Urinary bladder (tissue), 4 donors: ENCODE measurements around the gene GBA2. TPM values are rescaled to one million over a fixed set of nuclear protein-coding genes. Genes with fewer than 3 reads are reported as not detected.

Experiments used
- DNase-seq: peaks from one replicate; pipeline ENCODE4 v3.0.0-alpha.2; 2015; ENCODE audit errors: extremely low spot score
- H3K27ac ChIP-seq: one replicate; pipeline ENCODE4 v1.5.1; 2013; ENCODE audit warnings: low read depth, mild to moderate bottlenecking, moderate library complexity
- H3K36me3 ChIP-seq: one replicate; pipeline ENCODE4 v1.6.1; 2013; ENCODE audit warnings: mild to moderate bottlenecking, moderate library complexity; ENCODE audit not compliant: insufficient read depth
- H3K4me1 ChIP-seq: one replicate; pipeline ENCODE4 v1.6.1; 2013; ENCODE audit warnings: mild to moderate bottlenecking, moderate library complexity; ENCODE audit not compliant: insufficient read depth
- H3K4me3 ChIP-seq: one replicate; pipeline ENCODE4 v1.5.1; 2013; ENCODE audit warnings: low read depth, low read length
- WGBS: extraction: QIAGEN DNeasy Blood & Tissue Kit; methylation state at CpG from one replicate; pipeline ENCODE4 v1.1.7; 2013; 5-methylcytosine and 5-hydroxymethylcytosine counted together
- polyA plus RNA-seq: library from polyadenylated mRNA; stranded (reverse); fragments of 200-250 nt; gene quantifications from one replicate; pipeline ENCODE4 v1.2.3, GENCODE V29; 2013
- total RNA-seq: library from RNA; depleted of rRNA; stranded (reverse); fragments of >200 nt; gene quantifications from one replicate; pipeline ENCODE4 v1.2.3, GENCODE V29; 2014
- donor health status: healthy with polysubstance abuse.
- donor health status: healthy.

Gene GBA2
- total and polyA plus RNA-seq, 2 donors, result 36.0 to 51.4 TPM

DNA sequence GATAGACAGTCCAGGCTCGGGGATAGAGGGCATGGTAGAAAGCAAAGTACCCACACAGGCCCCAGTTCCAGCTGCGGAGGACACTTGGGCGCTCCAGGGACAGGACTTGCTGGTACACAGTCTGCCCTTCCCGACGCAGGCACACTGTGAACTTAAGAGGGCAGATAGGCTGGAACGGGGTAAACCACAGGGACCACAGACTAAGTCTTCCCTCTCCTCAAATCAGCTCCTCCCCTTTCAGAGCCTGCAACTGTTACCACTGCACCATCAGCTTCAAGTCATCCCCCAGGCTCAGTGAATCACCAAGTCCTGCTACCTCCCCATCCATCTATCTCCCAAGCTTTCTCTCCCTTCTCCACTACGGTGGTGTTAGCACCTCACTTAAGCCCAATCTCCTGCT is 7.3 kb downstream of the GBA2 start:
- Histone ChIP-seq H3K36me3 (no peaks in the 10 kb centered on the region), H3K27ac (no peak overlapping the region), H3K4me3 (no peak overlapping the region), H3K4me1 (peaks cover under 1% of the 10 kb centered on the region)
- 88% methylated on average over 7 of the region's 7 CpGs for WGBS
- no peak for DNase-seq

DNA sequence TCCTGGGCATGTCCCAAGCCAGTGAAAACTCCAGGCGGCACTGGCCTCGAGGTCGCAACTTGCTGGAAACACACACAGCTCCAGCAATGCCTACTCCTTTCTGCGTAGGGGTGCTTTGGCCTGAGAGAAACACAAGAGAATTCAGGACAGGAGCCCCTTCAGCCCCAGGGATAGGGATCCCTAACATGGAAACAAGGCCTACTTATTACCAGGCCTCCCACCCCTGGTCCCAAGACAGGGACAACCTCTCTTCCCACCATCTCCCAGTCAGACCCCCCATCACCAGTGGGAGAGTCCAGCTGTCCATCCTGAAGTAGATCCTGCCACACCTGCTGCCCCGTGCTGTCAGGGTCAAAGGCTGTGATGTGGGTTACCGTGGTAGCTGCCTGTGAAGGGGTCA is 8.8 kb downstream of the GBA2 start:
- Histone ChIP-seq H3K4me3 (no peak overlapping the region), H3K36me3 (no peaks in the 10 kb centered on the region), H3K27ac (no peak overlapping the region), H3K4me1 (no peaks in the 10 kb centered on the region)
- 90% methylated on average over 6 of the region's 6 CpGs for WGBS
- DNase-seq, result no peak

DNA sequence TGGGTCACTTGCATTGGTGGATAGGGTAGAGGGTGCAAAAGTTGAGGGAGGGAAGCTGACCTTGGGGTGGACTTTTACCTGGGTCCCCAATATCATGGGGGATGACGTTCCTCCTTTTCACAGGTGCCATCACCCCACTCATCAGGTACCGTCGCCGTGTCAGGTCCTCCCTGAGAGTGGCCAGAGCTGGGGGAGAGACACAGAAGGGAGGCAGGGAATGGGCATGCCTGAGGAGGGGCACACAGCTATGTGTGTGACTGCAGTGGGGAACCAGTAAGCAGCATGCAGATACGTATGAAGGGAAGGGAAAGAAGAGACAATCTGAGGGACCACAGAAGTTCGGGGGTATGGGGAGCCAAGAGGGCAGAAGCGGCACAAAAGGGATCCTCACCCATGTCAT is 10.1 kb downstream of the GBA2 start:
- DNase-seq, result no peak
- H3K4me3 ChIP-seq, result no peak overlapping the region
- 90% methylated on average over 7 of the region's 7 CpGs for WGBS
- no peaks in the 10 kb centered on the region for H3K36me3 ChIP-seq
- H3K27ac ChIP-seq, result no peak overlapping the region
- no peaks in the 10 kb centered on the region for H3K4me1 ChIP-seq

DNA sequence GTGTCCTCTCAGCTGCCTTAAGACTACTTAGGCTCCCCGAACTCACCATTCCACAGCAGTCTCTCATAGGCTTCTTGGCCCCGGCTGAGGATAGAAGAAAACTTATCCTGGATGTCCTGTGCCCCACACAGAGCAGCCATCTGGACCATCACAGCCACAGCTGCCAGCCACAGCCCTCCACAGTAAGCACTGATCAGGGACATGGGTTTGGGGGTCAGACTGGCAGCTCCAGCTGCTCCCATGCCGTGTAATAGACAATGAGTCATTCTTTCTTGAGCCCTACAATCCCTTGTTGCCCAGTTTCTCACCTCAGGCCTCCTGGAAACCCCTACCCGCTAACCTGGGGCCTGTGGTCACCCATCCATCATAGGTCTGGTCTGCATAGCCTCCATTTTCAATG is 10.8 kb downstream of the GBA2 start:
- Histone ChIP-seq H3K4me3 (no peak overlapping the region), H3K36me3 (no peaks in the 10 kb centered on the region), H3K27ac (no peak overlapping the region), H3K4me1 (no peaks in the 10 kb centered on the region)
- WGBS, result 71% methylated on average over 4 of the region's 4 CpGs
- no peak for DNase-seq

DNA sequence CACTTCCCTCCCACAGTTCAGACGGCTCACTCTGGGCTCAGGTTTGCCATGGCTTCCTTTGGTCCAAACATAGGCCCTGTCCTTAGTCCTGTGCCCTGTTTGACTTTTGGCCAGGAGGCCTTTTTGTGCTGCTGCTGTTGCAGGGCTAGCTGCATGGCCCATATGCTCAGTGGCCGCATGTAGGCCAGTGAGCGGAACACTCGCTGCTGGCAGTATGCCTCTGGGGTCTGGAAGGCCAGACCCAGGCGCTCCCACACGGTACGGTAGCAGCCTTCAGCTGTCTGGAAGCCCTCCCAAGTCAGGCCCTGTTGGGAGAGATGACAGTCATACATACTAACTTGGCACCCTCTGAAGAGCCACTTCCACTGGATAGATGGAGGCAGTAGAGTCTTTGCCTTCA is 11.9 kb downstream of the GBA2 start:
- WGBS, result 72% methylated on average over 7 of the region's 7 CpGs
- DNase-seq, result no peak
- no peak overlapping the region for H3K4me3 ChIP-seq
- H3K4me1 ChIP-seq, result no peaks in the 10 kb centered on the region
- no peaks in the 10 kb centered on the region for H3K36me3 ChIP-seq
- H3K27ac ChIP-seq, result no peak overlapping the region

DNA sequence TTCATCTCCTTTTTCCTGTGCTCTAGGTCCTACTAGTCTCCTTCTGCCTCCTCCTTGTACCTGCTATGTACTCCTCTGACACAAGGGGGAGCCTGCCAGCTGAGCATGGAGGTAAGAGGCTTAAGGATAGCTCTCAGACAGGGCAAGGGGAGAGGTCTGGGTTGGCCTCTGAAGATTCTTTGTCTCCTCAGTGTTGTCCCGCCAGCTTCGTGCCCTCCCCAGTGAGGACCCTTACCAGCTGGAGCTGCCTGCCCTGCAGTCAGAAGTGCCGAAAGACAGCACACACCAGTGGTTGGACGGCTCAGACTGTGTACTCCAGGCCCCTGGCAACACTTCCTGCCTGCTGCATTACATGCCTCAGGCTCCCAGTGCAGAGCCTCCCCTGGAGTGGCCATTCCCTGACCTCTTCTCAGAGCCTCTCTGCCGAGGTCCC is 12.8 kb downstream of the GBA2 start:
- no peak for DNase-seq
- no peaks in the 10 kb centered on the region for H3K4me1 ChIP-seq
- H3K4me3 ChIP-seq, result no peak overlapping the region
- no peaks in the 10 kb centered on the region for H3K36me3 ChIP-seq
- WGBS, result 41% methylated on average over 5 of the region's 5 CpGs
- no peak overlapping the region for H3K27ac ChIP-seq

DNA sequence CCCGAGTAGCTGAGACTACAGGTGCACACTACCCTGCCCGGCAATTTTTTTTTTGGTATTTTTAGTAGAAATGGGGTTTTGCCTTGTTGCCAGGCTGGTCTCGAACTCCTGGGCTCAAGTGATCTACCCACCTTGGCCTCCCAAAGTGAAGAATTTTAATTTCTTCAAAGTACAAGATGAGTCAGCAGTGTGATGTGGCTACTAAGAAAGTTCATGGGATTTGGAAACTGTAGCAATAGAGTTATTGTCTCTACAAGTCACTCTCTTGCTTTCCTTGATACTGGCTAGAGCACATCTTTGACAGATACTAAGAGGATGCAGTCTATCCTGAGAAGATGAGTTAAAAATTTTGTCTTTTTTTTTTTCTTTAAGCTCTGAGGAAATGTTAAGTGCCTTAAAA is 14.9 kb downstream of the GBA2 start:
- no peak for DNase-seq
- Histone ChIP-seq H3K4me3 (no peak overlapping the region), H3K27ac (no peak overlapping the region), H3K4me1 (peaks cover 4% of the 10 kb centered on the region), H3K36me3 (no peaks in the 10 kb centered on the region)
- WGBS, result 92% methylated on average over 3 of the region's 3 CpGs

DNA sequence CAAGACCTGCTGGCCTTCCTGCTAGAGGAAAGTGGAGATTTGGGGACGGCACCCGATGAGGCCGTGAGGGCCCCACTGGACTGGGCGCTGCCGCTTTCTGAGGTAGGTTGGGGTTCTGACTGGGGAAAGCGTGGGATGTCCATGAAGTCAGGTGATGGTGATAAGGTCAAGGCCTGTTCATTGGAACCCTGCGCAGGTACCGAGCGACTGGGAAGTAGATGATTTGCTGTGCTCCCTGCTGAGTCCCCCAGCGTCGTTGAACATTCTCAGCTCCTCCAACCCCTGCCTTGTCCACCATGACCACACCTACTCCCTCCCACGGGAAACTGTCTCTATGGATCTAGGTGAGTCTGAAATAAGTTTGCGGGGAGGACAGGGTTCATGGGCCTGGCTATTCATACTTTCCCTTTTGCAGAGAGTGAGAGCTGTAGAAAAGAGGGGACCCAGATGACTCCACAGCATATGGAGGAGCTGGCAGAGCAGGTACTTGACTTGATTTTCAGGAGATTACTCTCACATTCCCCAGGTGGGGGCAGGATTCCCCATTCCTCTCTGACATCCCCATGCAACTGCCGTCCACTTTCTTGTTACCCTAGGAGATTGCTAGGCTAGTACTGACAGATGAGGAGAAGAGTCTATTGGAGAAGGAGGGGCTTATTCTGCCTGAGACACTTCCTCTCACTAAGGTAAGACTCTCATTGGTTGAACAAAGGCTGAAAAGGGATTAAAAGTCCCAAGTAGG is 16.1 kb downstream of the GBA2 start:
- WGBS, result under 1% methylated on average over 14 of the region's 14 CpGs
- Histone ChIP-seq H3K4me3 (peak overlapping the region; percentile 73), H3K4me1 (peaks cover 4% of the 10 kb centered on the region), H3K36me3 (no peaks in the 10 kb centered on the region), H3K27ac (peak overlapping the region; percentile 94)
- no peak for DNase-seq

DNA sequence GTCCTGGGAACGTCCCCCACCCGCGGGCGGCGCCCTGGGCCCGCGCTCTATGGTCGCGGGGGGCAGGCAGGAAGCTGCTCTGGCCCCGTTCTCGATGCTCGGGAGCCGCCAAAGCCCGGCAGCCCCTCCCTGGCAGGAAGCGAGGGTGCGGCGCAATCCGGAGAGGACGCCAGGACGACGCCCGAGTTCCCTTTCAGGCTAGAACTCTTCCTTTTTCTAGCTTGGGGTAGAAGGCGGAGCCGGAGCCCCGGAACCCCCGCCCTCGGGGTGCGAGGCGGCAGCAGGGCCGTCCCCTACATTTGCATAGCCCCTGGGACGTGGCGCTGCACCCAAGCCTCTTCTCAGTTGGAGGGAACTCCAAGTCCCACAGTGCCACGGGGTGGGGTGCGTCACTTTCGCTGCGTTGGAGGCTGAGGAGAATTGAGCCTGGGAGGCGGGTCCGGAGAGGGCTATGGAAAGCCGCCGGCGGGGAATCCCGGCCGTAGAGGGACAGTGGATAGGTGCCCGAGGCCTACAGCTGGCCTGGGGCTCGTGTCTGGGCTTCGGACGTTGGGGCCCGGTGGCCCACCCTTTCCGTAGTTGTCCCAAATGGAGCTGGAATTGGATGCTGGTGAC is 16.7 kb downstream of the GBA2 start, which contains the start of the genes CREB3 and TLN1:
CREB3 (plus strand) TSS at position 482 of the 615 bp plus-strand sequence; CDS start at position 589, 107 bp downstream.
TLN1 (minus strand) TSS at position 11 of the 615 bp plus-strand sequence. CDS start 6,501 bp downstream, outside the sequence.
- Histone ChIP-seq H3K4me3 (peak within 1 kb of the TSS; percentile 73), H3K36me3 (no peaks in the 10 kb centered on the region), H3K27ac (peak within 1 kb of the TSS; percentile 97), H3K4me1 (peaks cover 4% of the 10 kb centered on the region)
- under 1% methylated on average over 49 of the region's 49 CpGs for WGBS
- peak; percentile 97 for DNase-seq

DNA sequence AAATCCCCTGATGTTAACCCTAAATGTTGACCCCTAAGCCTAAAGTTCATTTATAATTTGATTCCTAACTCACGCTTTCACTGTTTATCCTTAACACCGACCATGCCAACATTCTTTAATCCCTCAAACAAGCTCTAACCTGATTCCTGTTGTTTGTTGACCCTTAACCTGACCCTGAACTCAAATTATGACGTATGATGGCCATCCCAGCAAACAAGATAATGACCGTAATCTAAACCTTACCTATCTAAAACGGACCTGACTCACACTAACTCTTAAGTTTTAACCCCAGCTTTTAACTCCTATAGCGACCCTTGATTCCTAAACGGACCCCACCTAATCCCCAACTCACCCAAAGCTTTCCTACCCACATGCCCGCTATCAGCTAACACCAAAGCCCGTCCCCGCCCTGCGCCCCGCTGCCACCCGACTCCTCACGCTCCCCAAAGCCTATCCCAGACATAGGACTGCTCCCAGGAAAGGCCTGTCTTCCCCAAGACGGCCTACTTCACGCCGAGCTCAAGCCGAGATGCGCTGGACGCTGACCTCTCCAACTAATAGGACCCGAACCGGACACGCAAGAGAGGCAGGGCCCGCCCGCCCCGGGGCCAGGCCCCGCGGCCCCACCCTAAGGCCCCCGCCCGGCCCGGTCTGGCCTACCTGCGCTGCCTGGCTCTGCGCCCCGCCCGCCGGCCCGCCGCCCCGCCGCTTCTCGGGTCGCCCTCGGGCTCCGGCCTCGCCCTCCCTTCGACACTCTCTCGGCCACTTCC is 17.4 kb downstream of the GBA2 start:
- peak overlapping the region; percentile 97 for H3K27ac ChIP-seq
- H3K4me3 ChIP-seq, result peak overlapping the region; percentile 73
- DNase-seq, result no peak
- WGBS, result under 1% methylated on average over 47 of the region's 47 CpGs
- H3K36me3 ChIP-seq, result no peaks in the 10 kb centered on the region
- peaks cover 4% of the 10 kb centered on the region for H3K4me1 ChIP-seq

DNA sequence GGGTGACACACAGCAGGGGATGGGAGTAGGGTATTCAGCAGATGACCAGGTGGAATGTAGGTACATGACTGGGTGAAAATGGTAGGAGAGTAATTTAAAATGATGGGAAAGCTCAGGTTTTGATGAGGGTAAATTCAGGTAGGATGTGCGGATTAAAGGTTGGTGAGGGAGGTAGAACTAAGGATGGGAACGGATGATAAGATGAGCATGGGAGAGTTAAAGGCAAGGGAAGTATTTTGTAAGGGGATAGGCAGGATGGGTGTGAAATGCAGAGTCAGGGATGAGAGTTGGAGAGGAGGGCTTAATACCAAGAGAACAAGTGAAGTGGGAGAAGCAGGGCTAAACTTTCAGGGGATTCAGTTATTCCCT is 18.6 kb downstream of the GBA2 start:
- no peak for DNase-seq
- H3K4me1 ChIP-seq, result peaks cover 4% of the 10 kb centered on the region
- peak overlapping the region; percentile 73 for H3K4me3 ChIP-seq
- peak overlapping the region; percentile 16 for H3K27ac ChIP-seq
- 58% methylated on average over 2 of the region's 2 CpGs for WGBS
- no peaks in the 10 kb centered on the region for H3K36me3 ChIP-seq

DNA sequence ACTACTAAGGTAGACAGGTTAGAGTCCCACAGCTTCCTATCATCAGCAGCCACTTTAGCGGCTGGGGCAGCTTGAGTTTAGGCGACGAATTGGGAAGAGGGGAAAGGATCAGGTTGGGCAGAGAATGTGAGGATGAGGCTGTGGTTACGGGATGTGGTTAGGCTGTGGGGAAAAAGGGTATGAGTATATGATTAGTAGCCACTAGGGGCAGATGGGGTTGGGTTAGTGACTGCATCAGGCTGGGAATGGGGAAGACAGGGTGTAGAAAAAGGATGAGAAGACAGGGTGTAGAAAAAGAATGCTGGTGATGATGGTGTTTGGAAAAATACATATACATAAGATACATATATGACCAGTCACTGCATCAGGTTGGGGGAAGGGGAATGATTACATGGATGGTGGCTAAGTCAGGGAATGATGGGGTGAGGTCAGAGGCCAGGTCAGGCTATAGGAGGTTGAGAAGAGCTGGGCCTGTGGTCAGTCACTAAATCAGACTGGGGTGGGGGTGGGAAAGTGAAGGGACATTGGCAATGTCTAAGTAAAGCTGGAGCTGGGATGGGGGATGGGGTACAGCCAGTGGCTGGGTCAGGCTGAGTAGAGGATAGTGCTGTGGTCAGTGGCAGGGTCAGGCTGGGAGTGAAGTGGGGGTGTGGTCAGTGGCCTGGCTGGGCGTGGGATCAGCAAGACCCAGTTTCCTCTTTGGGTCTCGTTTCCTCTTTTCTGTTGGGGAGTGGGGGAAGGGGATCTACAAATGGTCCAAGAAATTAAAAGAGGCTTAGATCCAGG is 19.1 kb downstream of the GBA2 start:
- Histone ChIP-seq H3K36me3 (no peaks in the 10 kb centered on the region), H3K4me3 (peak overlapping the region; percentile 16), H3K4me1 (peaks cover 4% of the 10 kb centered on the region), H3K27ac (peak overlapping the region; percentile 48)
- 15% methylated on average over 6 of the region's 6 CpGs for WGBS
- no peak for DNase-seq

DNA sequence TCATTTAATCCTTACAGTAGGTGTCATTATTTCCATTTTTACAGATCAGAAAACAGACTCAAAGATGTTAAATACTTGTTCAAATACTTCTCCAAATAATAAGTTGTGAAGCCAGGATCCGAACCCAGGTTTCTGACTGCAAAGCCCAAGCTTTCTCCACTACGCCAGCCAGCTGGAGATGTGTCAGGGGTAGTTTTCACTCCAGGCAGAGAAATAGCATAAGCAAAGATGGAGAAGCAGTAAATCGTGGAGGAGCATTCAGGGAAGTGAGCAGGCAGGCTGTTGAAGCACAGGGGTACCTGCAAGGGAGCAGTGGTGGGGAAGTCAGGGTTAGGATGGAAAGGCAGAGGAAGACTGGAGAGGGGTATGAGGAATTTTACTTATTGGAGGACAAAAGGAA is 19.9 kb downstream of the GBA2 start:
- peaks cover 4% of the 10 kb centered on the region for H3K4me1 ChIP-seq
- 33% methylated on average over 3 of the region's 3 CpGs for WGBS
- no peak for DNase-seq

More for the DNA sequence above, 19.9 kb downstream of the GBA2 start:
- Histone ChIP-seq H3K36me3 (no peaks in the 10 kb centered on the region), H3K27ac (no peak overlapping the region), H3K4me3 (peak overlapping the region; percentile 16)
